GM19035 (cell line): ENCODE data around the gene UBA52.
"Not testable (repeated sequence)": the region's sequence is repeated elsewhere in the genome, so short reads cannot be mapped to it uniquely, and the experiment has no call there.

ENCODE experiments used
- ATAC-seq: cut with Tn5 transposase; IDR thresholded peaks from one replicate; pipeline ENCODE4 v1.9.1; 2021; ENCODE audit not compliant: unreplicated experiment

Gene UBA52

DNA sequence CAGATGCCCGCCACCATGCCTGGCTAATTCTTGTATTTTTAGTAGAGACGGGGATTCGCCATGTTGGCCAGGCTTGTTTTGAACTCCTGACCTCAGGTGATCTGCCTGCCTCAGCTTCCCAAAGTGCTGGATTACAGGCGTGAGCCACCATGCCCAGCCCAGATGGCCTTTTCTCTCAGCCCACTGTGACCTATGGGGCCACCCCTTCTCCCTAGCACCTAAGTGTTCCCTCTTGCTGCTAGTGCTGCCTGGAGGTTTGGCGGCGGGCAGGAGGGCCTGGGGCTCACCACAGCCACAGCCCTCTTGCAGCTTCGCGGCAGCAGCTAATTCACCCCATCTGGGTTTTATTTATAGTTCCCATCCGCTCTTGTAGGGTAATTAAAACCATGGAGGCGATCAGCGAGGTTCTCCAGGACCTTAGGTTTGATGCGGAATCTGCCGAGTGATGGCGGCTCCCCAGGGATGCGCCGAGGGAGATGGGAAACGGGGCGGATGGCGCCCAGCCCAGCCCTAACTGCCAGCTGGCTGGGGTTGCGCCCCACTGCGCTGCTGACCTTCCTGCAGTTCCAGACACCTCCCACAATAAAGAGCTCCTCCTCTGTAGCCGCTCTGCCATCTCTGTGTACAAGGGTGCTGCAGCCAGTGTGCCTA is 20.2 kb downstream of the UBA52 start:
- ATAC-seq = no peak

DNA sequence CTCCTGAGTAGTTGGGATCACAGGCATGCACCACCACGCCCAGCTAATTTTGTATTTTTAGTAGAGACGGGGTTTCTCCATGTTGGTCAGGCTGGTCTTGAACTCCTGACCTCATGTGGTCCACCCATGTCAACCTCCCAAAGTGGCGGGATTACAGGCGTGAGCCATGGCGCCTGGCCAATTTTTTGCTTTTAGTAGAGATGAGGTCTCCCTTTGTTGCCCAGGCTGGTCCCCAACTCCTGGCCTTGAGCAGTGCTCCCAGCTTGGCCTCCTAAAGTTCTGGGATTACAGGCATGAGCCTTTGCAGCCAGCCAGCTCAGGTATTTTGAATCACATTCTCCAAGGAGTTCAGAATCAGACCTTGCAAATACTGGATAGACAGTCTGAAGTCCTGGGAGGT is 21.1 kb downstream of the UBA52 start:
- not testable (repeated sequence) for ATAC-seq

DNA sequence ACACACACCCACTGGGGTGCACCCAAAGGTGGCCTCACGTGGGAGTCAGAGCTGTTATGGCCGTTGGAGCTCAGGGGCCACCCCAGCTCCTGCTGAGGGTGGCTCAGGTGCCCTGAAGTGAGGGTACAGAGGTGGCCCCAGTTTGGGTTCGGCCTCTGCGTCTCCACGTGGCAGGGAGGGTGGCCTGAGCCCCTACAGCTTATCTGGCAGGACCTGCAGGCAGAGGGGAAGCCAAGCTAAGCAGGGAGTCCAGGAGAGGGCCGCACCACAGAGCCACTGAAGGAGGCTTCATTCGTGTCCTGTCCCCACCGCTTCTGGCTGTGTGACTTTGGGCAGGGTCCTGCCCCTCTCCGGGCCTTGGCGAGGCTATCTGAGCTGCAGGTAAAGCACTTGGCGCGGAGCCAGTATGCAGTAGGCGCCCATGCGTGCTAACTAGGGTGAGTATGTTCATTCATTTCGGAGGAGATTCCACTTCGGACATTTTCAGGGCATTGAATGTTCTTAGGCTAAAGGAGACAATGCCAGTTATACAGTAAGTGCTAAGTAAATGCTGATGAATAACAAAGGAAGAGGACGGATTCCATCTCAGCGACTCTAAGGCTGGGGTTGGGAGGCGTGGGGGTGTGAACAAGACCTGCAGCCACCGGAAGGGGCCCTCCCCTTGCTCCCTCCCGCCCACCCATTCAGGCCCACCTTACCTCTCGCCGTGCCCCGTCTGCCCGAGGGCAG is 21.9 kb downstream of the UBA52 start:
- ATAC-seq = no peak

DNA sequence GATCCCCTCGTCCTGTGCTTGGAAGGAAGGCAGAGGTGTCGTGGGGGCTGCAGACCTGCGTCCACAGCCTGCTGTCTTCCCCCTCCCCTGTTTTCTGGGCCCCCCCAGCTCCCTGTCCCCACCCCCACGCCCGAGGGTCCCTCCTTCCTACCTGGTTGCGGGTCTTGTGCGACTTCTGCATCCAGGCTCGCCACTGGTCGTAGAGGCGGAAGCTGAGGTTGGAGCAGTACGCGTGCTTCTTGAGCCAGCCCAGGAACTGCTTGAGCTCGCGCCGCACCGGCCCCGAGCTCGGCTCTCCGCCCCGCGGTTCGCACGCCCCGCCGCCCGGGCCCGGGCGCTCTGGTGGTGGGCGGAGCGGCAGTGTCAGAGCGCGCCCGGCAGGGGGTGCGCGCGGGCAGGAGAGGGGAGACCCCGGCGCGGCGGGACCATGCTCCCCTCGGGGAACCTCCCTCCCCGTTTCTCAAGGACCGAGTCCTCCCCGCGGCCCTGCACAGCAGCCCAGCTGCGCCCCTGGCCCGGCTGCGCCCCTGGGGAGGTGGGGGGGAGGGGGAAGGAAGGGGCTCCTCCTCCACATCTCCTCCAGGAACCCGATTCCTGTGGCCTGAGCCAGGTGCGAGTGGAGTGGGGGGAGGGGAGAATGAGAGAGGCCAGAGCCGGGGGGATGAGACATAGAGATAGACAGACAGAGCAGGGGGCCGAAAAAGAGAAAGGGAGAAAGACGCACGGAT is 22.6 kb downstream of the UBA52 start:
- no peak for ATAC-seq

DNA sequence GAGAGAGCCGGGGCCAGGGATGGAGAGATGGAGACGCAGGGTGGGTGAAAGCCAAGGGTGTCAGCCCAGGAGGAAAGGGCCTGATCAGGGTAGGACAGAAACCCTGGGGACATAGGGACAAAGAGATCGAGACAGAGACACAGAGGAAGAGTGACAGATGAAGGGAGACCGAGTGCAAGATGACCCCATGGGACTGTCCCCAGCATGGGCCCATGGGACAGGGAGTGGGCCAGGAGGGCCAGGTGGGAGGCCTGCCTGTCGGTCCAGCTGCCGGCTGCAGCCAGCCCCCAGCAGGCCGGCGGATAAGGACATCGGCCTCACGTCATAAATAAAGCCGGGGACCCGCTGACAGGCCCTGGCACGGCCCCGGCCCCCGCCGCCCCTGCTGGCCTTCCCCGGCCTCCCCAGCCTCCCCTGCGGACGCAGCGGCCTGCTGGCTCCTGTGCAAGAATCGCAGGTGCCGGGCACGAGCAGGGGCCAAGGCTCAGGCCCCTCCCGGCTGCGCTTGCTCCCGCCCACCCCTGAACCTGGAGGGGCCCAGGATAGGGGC is 23.2 kb downstream of the UBA52 start:
- ATAC-seq = no peak

DNA sequence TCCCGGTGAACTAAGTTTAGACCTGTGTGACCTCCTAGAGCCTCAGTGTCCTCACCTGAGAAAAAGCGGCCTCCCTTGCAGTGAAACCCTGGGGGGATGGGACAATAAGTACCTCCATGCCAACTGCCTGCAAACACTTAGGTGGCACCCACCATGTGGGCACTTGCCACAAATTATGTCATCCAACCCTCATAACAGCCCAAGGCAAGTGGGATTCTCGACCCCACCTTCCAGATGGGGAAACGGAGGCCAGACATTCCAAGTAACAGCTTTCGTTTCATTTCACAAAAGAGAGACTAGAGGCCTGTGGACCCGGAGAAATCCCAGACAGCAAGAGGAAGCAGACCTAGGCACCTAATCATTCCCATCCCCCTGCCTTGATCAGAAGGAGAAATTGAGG is 23.8 kb downstream of the UBA52 start:
- no peak for ATAC-seq

DNA sequence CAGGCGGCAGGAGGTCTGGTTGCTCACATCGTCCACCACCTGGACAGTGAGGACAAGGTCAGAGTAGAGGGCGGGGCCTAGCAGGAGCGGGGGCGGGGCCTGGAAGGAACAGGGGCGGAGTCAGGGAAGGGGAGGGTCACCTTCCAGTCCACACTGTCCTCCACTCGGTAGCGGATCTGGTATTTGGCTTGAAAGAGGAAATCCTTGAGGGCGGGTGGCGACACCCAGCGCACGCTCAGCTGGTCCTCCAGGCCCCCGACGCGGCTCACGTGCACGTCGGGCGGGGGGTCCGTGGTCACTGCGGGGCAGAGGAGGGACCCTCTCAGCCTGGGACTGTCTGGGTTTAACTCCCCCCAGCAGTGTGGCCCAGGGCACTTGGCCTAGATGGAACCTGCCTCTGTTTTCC is 25.1 kb downstream of the UBA52 start:
- no peak for ATAC-seq

DNA sequence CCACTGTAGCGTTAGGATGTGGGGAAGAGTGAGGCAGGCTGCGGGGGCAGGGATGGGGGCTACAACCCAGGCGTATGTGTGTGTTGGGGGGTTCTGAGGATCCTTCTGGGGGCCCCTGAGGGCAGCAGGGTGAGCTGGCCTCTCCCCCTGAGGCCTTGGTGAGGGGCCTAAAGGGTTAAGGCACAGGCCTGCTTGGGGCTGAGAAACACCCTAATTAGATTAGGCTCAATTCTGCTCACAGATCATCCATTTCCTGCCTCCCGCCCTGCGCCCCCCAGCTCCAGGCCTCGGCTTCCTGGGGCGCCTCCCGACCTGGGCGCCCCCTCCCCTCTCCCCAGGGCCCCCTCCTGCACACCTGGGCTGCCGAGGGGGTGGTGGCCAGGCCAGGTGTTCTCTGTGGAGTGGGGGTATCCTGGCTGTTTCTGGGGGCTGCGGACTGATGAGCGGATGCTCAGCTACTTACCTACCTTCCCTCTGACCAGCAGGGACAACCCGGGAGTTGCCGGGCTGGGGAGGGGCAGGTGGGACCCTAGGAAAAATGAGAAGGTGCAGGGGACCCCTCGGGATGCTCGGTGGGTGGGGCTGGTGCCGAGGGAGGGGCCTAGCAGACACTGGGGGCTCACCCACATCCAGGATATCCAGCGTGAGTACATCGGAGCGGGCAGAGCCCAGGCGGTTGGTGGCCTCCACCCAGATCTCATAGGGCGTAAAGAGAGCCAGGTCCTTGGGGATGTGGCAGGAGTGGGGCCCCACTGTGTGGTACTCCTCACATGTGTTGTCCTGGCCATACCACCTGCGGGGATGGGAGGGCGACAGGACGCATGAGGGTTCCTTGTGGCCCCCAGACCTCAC is 26.4 kb downstream of the UBA52 start:
- ATAC-seq = no peak

DNA sequence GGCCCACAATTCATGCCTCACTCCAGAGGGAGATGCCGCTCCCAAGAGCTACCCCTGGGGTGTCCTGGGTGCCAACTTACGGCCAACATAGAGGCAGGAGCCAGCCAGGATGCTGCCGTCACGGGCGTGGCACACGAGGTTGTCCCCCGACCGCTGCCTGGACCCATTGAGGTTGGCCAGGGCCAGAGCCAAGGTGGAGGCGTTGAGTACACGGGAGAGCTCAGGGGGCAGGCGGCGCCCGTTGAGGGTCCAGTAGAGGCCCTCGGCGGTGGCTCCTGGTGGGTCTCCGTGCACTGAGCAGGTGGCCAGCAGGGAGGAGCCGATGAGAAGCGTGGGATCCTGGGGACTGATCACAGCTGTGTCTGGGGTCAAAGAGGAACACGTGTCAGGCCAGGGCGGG is 27.8 kb downstream of the UBA52 start:
- ATAC-seq = no peak

DNA sequence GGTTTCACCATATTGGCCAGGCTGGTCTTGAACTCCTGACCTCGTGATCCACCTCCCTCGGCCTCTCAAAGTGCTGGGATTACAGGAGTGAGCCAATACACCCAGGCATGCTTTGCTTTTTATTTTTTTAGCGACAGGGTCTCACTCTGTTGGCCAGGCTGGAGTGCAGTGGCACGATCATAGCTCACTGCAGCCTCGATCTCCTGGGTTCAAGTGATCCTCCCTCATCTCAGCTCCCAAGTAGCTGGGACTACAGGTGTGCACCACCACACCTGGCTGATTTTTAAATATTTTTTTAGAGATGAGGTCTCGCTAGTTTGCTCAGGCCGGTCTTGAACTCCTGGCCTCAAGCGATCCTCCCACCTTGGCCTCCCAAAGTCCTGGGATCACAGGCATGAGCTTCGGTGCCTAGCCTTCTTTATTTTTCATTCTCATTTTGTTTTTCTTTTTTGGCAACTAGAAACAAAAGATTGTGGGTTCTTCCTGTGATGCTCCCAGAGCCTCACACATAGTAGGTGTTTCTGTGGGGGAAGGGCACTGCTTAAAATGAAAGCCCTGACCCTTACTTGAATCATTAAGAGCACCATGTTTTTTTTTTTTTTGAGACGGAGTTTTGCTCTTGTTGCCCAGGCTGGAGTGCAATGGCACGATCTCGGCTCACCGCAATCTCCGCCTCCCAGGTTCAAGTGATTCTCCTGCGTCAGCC is 29.2 kb downstream of the UBA52 start:
- ATAC-seq = not testable (repeated sequence)

DNA sequence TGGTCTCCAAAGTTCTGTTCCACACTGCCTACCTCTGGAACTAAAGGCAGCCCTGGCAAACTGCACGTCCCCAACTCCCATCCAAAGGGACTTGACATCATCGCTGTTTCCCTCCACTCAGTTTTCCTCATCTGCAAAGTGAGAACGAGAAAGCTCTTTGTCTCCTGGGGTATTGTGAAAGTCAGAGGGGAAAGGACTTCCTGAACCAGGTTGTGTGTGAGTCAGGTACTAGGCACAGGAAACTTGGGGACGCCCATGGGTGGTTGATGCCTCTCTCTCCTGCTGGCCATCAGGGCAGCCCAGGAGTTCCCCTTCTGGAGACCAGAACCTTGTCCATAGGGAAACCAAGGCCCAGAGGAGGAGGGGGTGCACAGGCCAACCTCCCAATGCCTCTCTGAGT is 30.2 kb downstream of the UBA52 start:
- ATAC-seq = no peak

DNA sequence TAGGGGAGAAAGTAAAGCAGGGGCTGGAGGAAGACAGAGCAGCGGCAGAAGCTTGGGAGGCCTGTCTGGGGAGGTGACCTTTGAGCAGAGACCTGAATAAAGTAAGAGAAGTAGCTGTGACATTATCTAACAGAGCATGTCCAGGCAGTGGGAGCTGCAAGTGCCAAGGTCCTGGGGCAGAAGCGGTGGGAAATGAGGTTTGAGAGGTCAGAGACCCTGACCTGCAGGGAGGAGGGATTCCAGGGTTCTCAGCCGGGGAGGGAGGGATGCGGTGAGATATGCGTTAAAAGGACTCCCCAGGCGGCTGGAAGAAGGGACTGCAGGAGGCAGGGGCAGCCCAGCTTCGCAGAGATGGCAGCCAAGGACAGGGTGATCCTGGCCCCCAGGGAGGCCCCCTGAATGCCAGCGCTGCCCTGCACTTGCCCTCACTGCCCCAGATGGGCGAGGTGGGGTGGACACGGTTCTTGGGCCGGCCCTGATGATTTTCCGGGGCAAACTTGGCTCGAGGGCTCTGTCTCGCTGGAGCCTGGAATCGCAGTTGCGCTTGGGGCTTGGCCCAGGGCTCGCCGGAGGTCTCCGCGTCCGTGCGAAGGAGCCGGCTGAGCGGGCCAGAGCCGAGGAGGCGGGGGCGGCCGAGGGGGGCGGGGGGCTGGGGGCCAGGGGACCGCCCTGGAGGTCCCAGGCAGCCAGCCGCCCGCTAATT is 31.7 kb downstream of the UBA52 start:
- ATAC-seq = no peak

DNA sequence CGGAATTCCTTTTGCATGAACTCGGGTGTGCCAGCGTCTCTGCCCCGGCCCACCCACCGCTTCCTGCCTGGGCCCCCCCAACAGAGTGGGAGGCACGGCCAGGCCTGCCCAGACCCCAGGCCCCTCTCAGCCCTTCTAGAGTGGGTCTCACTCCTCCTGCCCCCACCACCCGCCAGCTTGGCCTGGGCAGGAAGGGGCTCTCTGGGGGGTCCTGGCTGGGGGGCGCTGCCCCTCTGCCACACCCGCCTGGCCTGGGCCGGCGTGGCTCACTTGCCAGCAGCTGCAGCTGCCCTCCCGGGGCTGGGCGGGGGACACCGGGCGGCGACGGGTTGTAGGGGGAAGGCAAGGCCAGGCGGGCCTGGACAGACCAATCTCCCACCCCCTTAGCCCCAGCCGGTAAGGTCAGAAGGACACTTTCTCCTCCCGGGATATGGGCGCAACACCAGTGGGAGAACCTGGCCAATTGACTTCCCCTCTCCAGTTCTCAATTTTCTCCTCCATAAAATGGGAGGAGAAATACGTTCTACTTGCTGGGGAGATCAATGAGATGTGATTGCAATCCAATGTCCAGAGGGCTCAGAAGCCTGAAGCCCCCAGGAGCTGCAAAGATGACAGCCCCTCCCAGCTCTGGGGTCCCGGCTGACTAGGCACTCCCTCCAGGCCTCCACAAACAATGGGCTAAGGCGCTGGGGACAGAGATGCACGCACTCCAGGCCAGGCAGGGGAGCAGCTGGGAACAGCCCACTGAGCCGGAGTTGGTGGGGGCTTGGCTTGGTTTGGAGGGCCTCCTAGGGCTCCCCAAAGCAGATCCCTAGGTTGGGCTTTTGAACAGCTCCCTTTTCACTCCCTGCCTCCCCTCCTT is 32.5 kb downstream of the UBA52 start:
- no peak for ATAC-seq

DNA sequence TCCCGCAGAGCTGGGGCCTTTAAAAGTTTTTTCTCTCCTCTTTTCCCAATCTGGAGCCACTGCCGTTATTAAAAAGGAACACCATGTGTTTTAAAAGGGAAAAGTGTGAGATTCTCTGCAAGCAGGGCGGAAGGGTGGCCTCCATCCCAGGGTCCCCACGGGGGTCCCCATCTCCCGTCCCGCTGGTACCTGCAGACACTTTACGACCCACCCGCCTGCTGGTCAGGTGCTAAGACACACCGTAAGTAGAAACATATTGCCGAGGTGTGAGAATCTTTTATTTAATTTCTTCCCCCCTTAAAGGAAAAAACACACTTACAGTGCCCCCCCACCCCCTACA is 33.1 kb downstream of the UBA52 start:
- no peak for ATAC-seq

DNA sequence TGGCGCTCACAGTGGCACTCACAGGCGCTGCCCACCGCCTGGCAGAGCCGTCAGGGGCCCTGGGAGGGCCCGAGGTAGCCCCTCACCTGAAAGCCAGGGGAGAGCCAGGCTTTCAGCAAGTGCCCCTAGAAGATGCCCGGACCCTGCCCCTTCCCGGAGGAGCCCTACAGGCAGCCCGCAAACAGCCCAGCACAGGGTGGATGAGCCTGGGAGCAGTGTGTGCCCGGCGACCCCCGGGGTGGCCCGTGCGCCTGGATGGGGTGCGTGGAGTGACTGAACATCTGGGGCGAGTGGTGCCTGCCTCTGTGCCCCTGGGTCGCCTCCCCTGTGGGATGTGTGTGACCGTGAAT is 33.5 kb downstream of the UBA52 start:
- ATAC-seq = no peak

DNA sequence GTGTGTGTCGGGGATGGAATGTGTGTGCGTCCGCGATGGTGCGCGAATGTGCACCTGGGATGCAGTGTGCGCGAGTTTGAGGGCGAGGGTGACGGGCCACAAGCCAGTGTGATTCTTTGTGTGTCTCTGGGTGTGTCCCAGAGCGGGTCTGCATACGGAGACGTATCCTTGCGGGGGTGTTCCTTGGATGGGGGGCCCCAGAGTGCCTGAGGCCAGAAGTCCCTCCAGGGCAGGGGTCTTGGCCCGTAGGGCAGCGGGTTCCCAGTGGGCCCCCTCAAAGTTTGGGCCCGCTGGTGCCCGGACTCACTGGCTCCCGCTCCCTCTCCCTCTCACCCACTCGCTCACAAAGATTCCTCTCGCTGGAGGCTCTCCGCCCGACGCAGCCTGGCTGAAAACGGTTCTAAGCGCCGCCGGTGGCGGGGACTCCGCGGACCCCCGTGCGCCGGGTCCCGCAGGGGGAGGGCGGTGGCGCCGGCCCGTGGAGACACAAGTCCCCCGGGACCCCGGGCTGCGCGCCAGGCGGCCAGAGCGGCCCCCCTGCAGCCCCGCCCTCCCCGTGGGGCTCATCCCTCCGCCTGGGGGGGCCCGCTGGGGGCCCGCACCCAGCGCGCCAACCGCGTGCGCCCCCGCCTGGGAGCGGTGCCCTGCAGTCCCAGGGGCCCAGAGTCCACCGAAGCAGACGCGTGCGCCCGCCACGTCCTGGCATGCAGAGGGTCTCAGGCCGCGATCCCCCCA is 34.1 kb downstream of the UBA52 start:
- no peak for ATAC-seq

DNA sequence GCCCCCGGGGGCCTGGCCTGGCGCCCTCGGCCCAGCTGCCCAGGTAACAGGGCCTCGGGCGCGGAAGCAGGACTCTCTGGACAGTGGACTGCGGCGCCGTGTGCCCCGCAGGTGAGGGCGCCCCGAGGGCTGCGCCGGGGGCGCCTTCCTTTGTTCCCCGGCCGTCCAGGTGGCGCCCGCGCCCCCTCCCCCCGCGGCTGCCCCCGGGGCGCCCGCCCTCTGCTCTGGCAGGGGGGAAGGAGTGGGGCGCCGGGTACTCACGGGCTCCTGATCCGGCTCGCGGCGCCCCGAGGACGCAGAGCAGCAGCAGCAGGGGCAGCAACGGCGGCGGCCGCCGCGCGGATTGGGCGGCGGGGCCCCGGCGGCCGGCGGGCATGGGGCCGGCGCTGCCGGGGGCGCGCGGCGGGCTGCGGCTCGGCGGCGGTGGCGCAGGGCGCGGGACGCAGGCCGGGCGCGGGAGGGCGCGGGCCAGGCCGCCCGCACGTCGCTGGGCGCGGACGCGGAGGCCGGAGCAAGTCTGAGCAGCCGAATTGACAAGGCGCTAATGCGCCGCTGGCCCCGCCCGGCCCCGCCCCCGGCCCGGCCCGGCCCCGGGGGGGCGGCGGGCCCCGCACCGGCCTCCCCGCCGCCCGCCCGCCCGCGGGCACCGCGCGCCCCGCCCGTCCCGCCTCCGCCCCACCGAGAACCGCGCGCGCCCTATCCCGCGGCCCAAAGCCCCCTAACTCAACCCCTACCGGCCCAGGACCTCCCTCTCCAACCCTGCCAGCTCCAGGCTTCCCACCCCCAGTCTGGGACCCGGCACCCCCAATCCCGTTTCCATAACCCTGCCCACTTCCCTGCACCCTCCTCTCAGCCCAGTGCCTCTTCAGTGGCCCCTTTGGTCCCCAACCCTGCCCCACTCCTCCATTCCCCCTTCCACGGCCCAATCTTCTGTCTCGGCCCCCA is 34.9 kb downstream of the UBA52 start, which contains the start of gene CRLF1:
Gene CRLF1, minus strand, starts transcription at position 519 of the 945 bp plus-strand sequence. Its CDS starts 143 bp downstream, at position 376.
- ATAC-seq = no peak
